Esophagus squamous epithelium (tissue), 4 donors: ENCODE results near the gene NR2F6.

Experiments
- CTCF ChIP-seq, 6 experiments: fragments of 450-650 bp in 4 of 6; fragments of 200-600 bp in 2 of 6; sonication (generic) in 2 of 6; IDR thresholded peaks; one replicate each; pipeline ENCODE4 v1.5.1; 2016 to 2019; ENCODE audit warnings: antibody characterized with exemption in 6 of 6, mild to moderate bottlenecking in 4 of 6, moderate library complexity in 4 of 6
- POLR2A ChIP-seq, 4 donors: fragments of 450-650 bp; IDR thresholded peaks; one replicate each; pipeline ENCODE4 v1.6.1; 2017; ENCODE audit warnings: antibody characterized with exemption in 4 of 4, mild to moderate bottlenecking in 4 of 4, moderate library complexity in 3 of 4

GRCh38 chr19:17266589-17266974 lies 20.9 kb upstream of the NR2F6 start:
- TF ChIP-seq CTCF (IDR thresholded peaks at IDR 0.05) (no peak), POLR2A (IDR thresholded peaks at IDR 0.05) (no peak)
